Ramos (cell line): ENCODE measurements around the gene RNF44.
"Not testable (repeated sequence)": the region's sequence is repeated elsewhere in the genome, so short reads cannot be mapped to it uniquely, and the experiment has no call there.

Experiments
- in situ Hi-C: fragments of 300-500 bp; cut with MboI; formaldehyde crosslinking; loops from one replicate; pipeline ENCODE4 v1.14.3; 2022; ENCODE audit warnings: low sequenced_read_pairs; ENCODE audit not compliant: unreplicated experiment

RNF44 gene

GRCh38 chr5:176553260-176554085, 16.3 kb upstream of the RNF44 start:
- in situ Hi-C loops = no loop called here

GRCh38 chr5:176552332-176552869, 15.2 kb upstream of the RNF44 start:
- in situ Hi-C loops = no loop called here

GRCh38 chr5:176550937-176551336, 13.7 kb upstream of the RNF44 start:
- in situ Hi-C loops = not testable (repeated sequence)

- in situ Hi-C loops = no loop called here
Observed at GRCh38 chr5:176550275-176550831, 13.2 kb upstream of the RNF44 start.

GRCh38 chr5:176549871-176550270, 12.7 kb upstream of the RNF44 start:
- in situ Hi-C loops = loop anchor here (25.0 kb wide), 1 partner anchor 937 kb away; the partner anchor contains the start of gene PDLIM7

GRCh38 chr5:176548967-176549444, 11.8 kb upstream of the RNF44 start, which contains the start of gene CDHR2:
Gene CDHR2, plus strand, starts transcription at chr5:176549342. Its CDS starts 16,011 bp downstream, at chr5:176565353.
- in situ Hi-C loops = loop anchor here (25.0 kb wide), 1 partner anchor 938 kb away; the partner anchor contains the start of gene PDLIM7

- in situ Hi-C loops = loop anchor here (25.0 kb wide), 1 partner anchor 939 kb away; the partner anchor contains the start of gene PDLIM7
Observed at GRCh38 chr5:176547802-176548201, 10.6 kb upstream of the RNF44 start.

GRCh38 chr5:176545737-176546509, 8.7 kb upstream of the RNF44 start:
- in situ Hi-C loops = loop anchor here (25.0 kb wide), 1 partner anchor 941 kb away; the partner anchor contains the start of gene PDLIM7

- in situ Hi-C loops = loop anchor here (25.0 kb wide), 1 partner anchor 942 kb away; the partner anchor contains the start of gene PDLIM7
Observed at GRCh38 chr5:176545388-176545736, 8.2 kb upstream of the RNF44 start.

GRCh38 chr5:176543428-176544182, 6.4 kb upstream of the RNF44 start:
- in situ Hi-C loops = loop anchor here (25.0 kb wide), 1 partner anchor 944 kb away; the partner anchor contains the start of gene PDLIM7

- in situ Hi-C loops = loop anchor here (25.0 kb wide), 1 partner anchor 944 kb away; the partner anchor contains the start of gene PDLIM7
Observed at GRCh38 chr5:176542596-176543427, 5.6 kb upstream of the RNF44 start.

- in situ Hi-C loops = loop anchor here (25.0 kb wide), 1 partner anchor 945 kb away; the partner anchor contains the start of gene PDLIM7
Observed at GRCh38 chr5:176542135-176542595, 5.0 kb upstream of the RNF44 start.

- in situ Hi-C loops = loop anchor here (25.0 kb wide), 1 partner anchor 946 kb away; the partner anchor contains the start of gene PDLIM7
Observed at GRCh38 chr5:176541338-176542134, 4.3 kb upstream of the RNF44 start.

GRCh38 chr5:176540956-176541337, 3.7 kb upstream of the RNF44 start:
- in situ Hi-C loops = loop anchor here (25.0 kb wide), 1 partner anchor 946 kb away; the partner anchor contains the start of gene PDLIM7

GRCh38 chr5:176540476-176540899, 3.3 kb upstream of the RNF44 start:
- in situ Hi-C loops = loop anchor here (25.0 kb wide), 1 partner anchor 947 kb away; the partner anchor contains the start of gene PDLIM7

GRCh38 chr5:176538989-176539384, 1.8 kb upstream of the RNF44 start:
- in situ Hi-C loops = loop anchor here (25.0 kb wide), 1 partner anchor 948 kb away; the partner anchor contains the start of gene PDLIM7
